H1 (cell line): ENCODE results near the gene DBNDD1. TPM values are rescaled to one million over a fixed set of nuclear protein-coding genes. Genes with fewer than 3 reads are reported as not detected.

Source experiments
- BCL11A ChIP-seq, 2 experiments: IDR thresholded peaks; one replicate each; pipeline ENCODE4 v1.6.1; 2011; ENCODE audit warnings: low read depth in 2 of 2, low read length in 2 of 2, mild to moderate bottlenecking in 2 of 2
- BRCA1 ChIP-seq: IDR thresholded peaks from 2 replicates; pipeline ENCODE4 v1.6.1; 2012; ENCODE audit warnings: low read depth, low read length, improper control_type of control experiment
- HDAC2 ChIP-seq, 2 experiments: fragments of 300-600 bp in 1 of 2; sonication (generic) in 1 of 2; IDR thresholded peaks; 2 replicates each; pipeline ENCODE4 v1.6.1; 2011 to 2012; ENCODE audit warnings: low read depth in 2 of 2, low read length in 2 of 2, mild to moderate bottlenecking in 2 of 2, moderate library complexity in 2 of 2, borderline replicate concordance in 1 of 2, inconsistent platforms in 1 of 2
- JUN ChIP-seq: IDR thresholded peaks from 2 replicates; pipeline ENCODE4 v1.6.1; 2011; ENCODE audit warnings: low read depth, mild to moderate bottlenecking, improper control_type of control experiment, low read length
- SP2 ChIP-seq: IDR thresholded peaks from 2 replicates; pipeline ENCODE4 v1.6.1; 2012; ENCODE audit warnings: mild to moderate bottlenecking, low read length, inconsistent platforms
- polyA plus RNA-seq, 7 experiments: library from polyadenylated mRNA; depleted of rRNA in 3 of 7; stranded (reverse) in 5 of 7; unstranded in 2 of 7; fragments of >200 nt in 5 of 7; fragments of 200-250 nt in 2 of 7; gene quantifications; 1 replicate in 5 of 7; 2 replicates in 1 of 7; 4 replicates in 1 of 7; pipeline versions ENCODE4 v1.2.1 to v1.2.3, GENCODE V29; 2011 to 2013; ENCODE audit warnings: missing spikeins in 2 of 7, mixed read lengths in 2 of 7
- total RNA-seq: library from RNA; stranded (reverse); fragmentation: NEBNext Ultra II Directional; extraction: Animal tissue kit (Norgen Biotek cat#: 25700); gene quantifications from 2 replicates; pipeline ENCODE4 v1.2.1, GENCODE V29; 2021
- TF ChIP-seq, protein P1 (sequence below): IDR thresholded peaks from 2 replicates; pipeline ENCODE4 v1.6.1; 2012; ENCODE audit warnings: low read length, inconsistent platforms

DBNDD1 gene
- total and polyA plus RNA-seq, 2 of the 8 experiments (the other 6 are each of a cell fraction or from before 2014, with no cell fraction given): 69.9 to 92.6 TPM

- no peak for TF ChIP-seq BCL11A (IDR thresholded peaks at IDR 0.05; ENCODE audit: low read depth in 2 of 2, low read length in 2 of 2)
- no peak for TF ChIP-seq HDAC2 (IDR thresholded peaks at IDR 0.05; ENCODE audit: borderline replicate concordance in 1 of 2, low read depth in 2 of 2, low read length in 2 of 2)
- TF ChIP-seq JUN: no peak
- TF ChIP-seq, protein P1, sequence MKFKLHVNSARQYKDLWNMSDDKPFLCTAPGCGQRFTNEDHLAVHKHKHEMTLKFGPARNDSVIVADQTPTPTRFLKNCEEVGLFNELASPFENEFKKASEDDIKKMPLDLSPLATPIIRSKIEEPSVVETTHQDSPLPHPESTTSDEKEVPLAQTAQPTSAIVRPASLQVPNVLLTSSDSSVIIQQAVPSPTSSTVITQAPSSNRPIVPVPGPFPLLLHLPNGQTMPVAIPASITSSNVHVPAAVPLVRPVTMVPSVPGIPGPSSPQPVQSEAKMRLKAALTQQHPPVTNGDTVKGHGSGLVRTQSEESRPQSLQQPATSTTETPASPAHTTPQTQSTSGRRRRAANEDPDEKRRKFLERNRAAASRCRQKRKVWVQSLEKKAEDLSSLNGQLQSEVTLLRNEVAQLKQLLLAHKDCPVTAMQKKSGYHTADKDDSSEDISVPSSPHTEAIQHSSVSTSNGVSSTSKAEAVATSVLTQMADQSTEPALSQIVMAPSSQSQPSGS: no peak
- no peak for TF ChIP-seq BRCA1
- no peak for TF ChIP-seq SP2
Measured at GRCh38 chr16:89987169-89987568, 32.1 kb downstream of the DBNDD1 start (continued).
